HepG2 (cell line): Measurements from ENCODE around the gene CIROP. TPM values are rescaled to one million over a fixed set of nuclear protein-coding genes. Genes with fewer than 3 reads are reported as not detected.
A peak's percentile ranks its signal among the peaks of the same experiment; 100 is the strongest.

Experiments used
- ARNT2 ChIP-seq: sonication (generic); formaldehyde crosslinking; IDR thresholded peaks from 2 replicates; pipeline ENCODE4 v1.8.0; 2022; ENCODE audit warnings: mild to moderate bottlenecking, low read depth, missing genetic modification reagents, moderate library complexity
- DNMT1 ChIP-seq: sonication (generic); formaldehyde crosslinking; IDR thresholded peaks from 2 replicates; pipeline ENCODE4 v1.5.1; 2020; ENCODE audit warnings: mild to moderate bottlenecking, missing genetic modification reagents
- HES4 ChIP-seq: sonication (generic); formaldehyde crosslinking; IDR thresholded peaks from 2 replicates; pipeline ENCODE4 v1.9.0; 2021; ENCODE audit warnings: mild to moderate bottlenecking, missing genetic modification reagents, borderline replicate concordance
- HOXA7 ChIP-seq: sonication (generic); formaldehyde crosslinking; IDR thresholded peaks from 2 replicates; pipeline ENCODE4 v1.8.1; 2022; ENCODE audit warnings: mild to moderate bottlenecking, missing genetic modification reagents, moderate library complexity
- NRL ChIP-seq: sonication (generic); formaldehyde crosslinking; IDR thresholded peaks from 2 replicates; pipeline ENCODE4 v1.5.0; 2020; ENCODE audit warnings: missing genetic modification reagents, mild to moderate bottlenecking, moderate library complexity, borderline replicate concordance
- PAX8 ChIP-seq: sonication (generic); formaldehyde crosslinking; IDR thresholded peaks from 2 replicates; pipeline ENCODE4 v1.8.0; 2022; ENCODE audit warnings: mild to moderate bottlenecking, missing genetic modification reagents, borderline replicate concordance
- PCBP2 ChIP-seq: fragments of 200-400 bp; formaldehyde crosslinking; optimal IDR thresholded peaks from 2 replicates; pipeline ENCODE3; 2018; ENCODE audit warnings: low read length, low read depth; ENCODE audit not compliant: poor library complexity, severe bottlenecking
- RFXAP ChIP-seq: sonication (generic); formaldehyde crosslinking; IDR thresholded peaks from 2 replicates; pipeline ENCODE4 v1.4.0; 2020; ENCODE audit warnings: missing genetic modification reagents, borderline replicate concordance
- SMAD9 ChIP-seq: sonication (generic); formaldehyde crosslinking; IDR thresholded peaks from 2 replicates; pipeline ENCODE4 v1.5.1; 2020; ENCODE audit warnings: mild to moderate bottlenecking, missing genetic modification reagents
- TCF12 ChIP-seq, 2 experiments: fragments of 450-650 bp in 1 of 2; sonication (generic) in 1 of 2; formaldehyde crosslinking in 1 of 2; IDR thresholded peaks; 2 replicates each; pipeline versions ENCODE4 v1.6.1 to v1.8.0; 2017 to 2022; ENCODE audit warnings: antibody characterized with exemption in 1 of 2, mild to moderate bottlenecking in 1 of 2, missing genetic modification reagents in 1 of 2, moderate library complexity in 1 of 2
- TEAD3 ChIP-seq: optimal IDR thresholded peaks from 2 replicates; pipeline ENCODE3; 2016; ENCODE audit warnings: borderline replicate concordance
- polyA plus RNA-seq, 8 experiments: library from polyadenylated mRNA; depleted of rRNA in 3 of 8; stranded (reverse) in 7 of 8; unstranded in 1 of 8; fragments of >200 nt; fragmentation: Illumina TruSeq in 4 of 8; extraction: Trizol in 4 of 8; gene quantifications; 2 replicates each; pipeline versions ENCODE4 v1.2.1 to v1.2.3, GENCODE V29; 2011 to 2016; ENCODE audit warnings: low read depth in 4 of 8, missing spikeins in 1 of 8, mixed read lengths in 1 of 8; ENCODE audit not compliant: insufficient read depth in 1 of 8
- total RNA-seq, 5 experiments: library from RNA; depleted of rRNA; stranded (reverse); fragments of >200 nt; fragmentation: Illumina TruSeq; extraction: Trizol; gene quantifications; 2 replicates each; pipeline ENCODE4 v1.2.3, GENCODE V29; 2016; ENCODE audit warnings: low read depth in 1 of 5
- TF ChIP-seq, protein P1 (sequence below): sonication (generic); formaldehyde crosslinking; IDR thresholded peaks from 2 replicates; pipeline ENCODE4 v1.8.1; 2023; ENCODE audit warnings: mild to moderate bottlenecking, missing genetic modification reagents
- TF ChIP-seq, protein P2 (sequence below): sonication (generic); formaldehyde crosslinking; IDR thresholded peaks from 2 replicates; pipeline ENCODE4 v1.9.0; 2021; ENCODE audit warnings: missing genetic modification reagents, mild to moderate bottlenecking, borderline replicate concordance
- TF ChIP-seq, protein P3 (sequence below), 2 experiments: sonication (generic) in 1 of 2; formaldehyde crosslinking in 1 of 2; IDR thresholded peaks; 2 replicates each; pipeline versions ENCODE4 v1.5.1 to v1.6.1; 2011 to 2020; ENCODE audit warnings: borderline replicate concordance in 1 of 2, low read depth in 1 of 2, low read length in 1 of 2, mild to moderate bottlenecking in 1 of 2, missing genetic modification reagents in 1 of 2, moderate library complexity in 1 of 2
- TF ChIP-seq, protein P4 (sequence below): sonication (generic); formaldehyde crosslinking; IDR thresholded peaks from 2 replicates; pipeline ENCODE4 v1.4.0; 2020; ENCODE audit warnings: missing genetic modification reagents
- TF ChIP-seq, protein P5 (sequence below): sonication (generic); formaldehyde crosslinking; IDR thresholded peaks from 2 replicates; pipeline ENCODE4 v1.8.1; 2022; ENCODE audit warnings: low read depth, mild to moderate bottlenecking, missing genetic modification reagents

Gene CIROP
- total and polyA plus RNA-seq, 2 of the 13 experiments (the other 11 are each of a cell fraction or from before 2014, with no cell fraction given) = 0.07 TPM; not detected in 1

DNA sequence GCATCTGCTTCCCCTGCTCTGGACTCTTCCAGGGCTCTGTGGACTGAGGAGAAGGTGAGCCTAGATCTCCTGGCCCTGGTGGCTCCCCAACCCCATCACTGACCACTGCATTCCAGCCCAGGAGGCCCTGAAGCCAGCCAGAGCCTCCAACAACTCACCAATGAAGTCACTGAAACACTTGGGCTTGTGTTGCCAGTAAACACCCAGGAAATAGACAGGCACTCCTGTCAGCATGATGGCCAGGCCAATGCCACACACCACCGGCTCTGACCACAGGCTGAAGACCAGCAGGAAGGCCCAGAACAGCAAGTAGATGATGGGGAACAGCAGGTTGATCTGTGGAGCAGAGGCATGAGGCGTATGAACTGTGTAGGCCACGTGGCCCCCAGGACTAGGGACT lies 23.1 kb upstream of the CIROP start (continued):
- TF ChIP-seq NRL (CRISPR knock-in tag) (0 out of 2 replicates have a peak, but pooled peaks have one; percentile 27), RFXAP (no peak), DNMT1 (CRISPR knock-in tag) (no peak), SMAD9 (CRISPR knock-in tag) (no peak), TEAD3 (no peak), PAX8 (no peak), HOXA7 (CRISPR knock-in tag) (no peak), PCBP2 (no peak), ARNT2 (CRISPR knock-in tag) (no peak), HES4 (CRISPR knock-in tag) (no peak), TCF12 (IDR thresholded peaks at IDR 0.05) (no peak), TCF12 (CRISPR knock-in tag; IDR thresholded peaks at IDR 0.05) (no peak)
- TF ChIP-seq, protein P1, sequence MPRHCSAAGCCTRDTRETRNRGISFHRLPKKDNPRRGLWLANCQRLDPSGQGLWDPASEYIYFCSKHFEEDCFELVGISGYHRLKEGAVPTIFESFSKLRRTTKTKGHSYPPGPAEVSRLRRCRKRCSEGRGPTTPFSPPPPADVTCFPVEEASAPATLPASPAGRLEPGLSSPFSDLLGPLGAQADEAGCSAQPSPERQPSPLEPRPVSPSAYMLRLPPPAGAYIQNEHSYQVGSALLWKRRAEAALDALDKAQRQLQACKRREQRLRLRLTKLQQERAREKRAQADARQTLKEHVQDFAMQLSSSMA (CRISPR knock-in tag) = 0 out of 2 replicates have a peak, but pooled peaks have one; percentile 43
- TF ChIP-seq, protein P2, sequence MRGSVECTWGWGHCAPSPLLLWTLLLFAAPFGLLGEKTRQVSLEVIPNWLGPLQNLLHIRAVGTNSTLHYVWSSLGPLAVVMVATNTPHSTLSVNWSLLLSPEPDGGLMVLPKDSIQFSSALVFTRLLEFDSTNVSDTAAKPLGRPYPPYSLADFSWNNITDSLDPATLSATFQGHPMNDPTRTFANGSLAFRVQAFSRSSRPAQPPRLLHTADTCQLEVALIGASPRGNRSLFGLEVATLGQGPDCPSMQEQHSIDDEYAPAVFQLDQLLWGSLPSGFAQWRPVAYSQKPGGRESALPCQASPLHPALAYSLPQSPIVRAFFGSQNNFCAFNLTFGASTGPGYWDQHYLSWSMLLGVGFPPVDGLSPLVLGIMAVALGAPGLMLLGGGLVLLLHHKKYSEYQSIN (CRISPR knock-in tag) = no peak
- TF ChIP-seq, protein P3, sequence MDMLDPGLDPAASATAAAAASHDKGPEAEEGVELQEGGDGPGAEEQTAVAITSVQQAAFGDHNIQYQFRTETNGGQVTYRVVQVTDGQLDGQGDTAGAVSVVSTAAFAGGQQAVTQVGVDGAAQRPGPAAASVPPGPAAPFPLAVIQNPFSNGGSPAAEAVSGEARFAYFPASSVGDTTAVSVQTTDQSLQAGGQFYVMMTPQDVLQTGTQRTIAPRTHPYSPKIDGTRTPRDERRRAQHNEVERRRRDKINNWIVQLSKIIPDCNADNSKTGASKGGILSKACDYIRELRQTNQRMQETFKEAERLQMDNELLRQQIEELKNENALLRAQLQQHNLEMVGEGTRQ (IDR thresholded peaks at IDR 0.05; ENCODE audit: low read depth, low read length) = no peak
- TF ChIP-seq, protein P3 (CRISPR knock-in tag; IDR thresholded peaks at IDR 0.05; ENCODE audit: borderline replicate concordance) = no peak
- TF ChIP-seq, protein P4, sequence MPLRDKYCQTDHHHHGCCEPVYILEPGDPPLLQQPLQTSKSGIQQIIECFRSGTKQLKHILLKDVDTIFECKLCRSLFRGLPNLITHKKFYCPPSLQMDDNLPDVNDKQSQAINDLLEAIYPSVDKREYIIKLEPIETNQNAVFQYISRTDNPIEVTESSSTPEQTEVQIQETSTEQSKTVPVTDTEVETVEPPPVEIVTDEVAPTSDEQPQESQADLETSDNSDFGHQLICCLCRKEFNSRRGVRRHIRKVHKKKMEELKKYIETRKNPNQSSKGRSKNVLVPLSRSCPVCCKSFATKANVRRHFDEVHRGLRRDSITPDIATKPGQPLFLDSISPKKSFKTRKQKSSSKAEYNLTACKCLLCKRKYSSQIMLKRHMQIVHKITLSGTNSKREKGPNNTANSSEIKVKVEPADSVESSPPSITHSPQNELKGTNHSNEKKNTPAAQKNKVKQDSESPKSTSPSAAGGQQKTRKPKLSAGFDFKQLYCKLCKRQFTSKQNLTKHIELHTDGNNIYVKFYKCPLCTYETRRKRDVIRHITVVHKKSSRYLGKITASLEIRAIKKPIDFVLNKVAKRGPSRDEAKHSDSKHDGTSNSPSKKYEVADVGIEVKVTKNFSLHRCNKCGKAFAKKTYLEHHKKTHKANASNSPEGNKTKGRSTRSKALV = no peak
- TF ChIP-seq, protein P5, sequence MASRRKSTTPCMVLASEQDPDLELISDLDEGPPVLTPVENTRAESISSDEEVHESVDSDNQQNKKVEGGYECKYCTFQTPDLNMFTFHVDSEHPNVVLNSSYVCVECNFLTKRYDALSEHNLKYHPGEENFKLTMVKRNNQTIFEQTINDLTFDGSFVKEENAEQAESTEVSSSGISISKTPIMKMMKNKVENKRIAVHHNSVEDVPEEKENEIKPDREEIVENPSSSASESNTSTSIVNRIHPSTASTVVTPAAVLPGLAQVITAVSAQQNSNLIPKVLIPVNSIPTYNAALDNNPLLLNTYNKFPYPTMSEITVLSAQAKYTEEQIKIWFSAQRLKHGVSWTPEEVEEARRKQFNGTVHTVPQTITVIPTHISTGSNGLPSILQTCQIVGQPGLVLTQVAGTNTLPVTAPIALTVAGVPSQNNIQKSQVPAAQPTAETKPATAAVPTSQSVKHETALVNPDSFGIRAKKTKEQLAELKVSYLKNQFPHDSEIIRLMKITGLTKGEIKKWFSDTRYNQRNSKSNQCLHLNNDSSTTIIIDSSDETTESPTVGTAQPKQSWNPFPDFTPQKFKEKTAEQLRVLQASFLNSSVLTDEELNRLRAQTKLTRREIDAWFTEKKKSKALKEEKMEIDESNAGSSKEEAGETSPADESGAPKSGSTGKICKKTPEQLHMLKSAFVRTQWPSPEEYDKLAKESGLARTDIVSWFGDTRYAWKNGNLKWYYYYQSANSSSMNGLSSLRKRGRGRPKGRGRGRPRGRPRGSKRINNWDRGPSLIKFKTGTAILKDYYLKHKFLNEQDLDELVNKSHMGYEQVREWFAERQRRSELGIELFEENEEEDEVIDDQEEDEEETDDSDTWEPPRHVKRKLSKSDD = no peak
